Stimulated activated CD8-positive, alpha-beta memory T cell treated with anti-CD3 and anti-CD28 coated beads, Interleukin-15, amount 100 ng/mL, for 4 hours (primary cell): ENCODE results near the gene SHH.
A peak's percentile ranks its signal among the peaks of the same experiment; 100 is the strongest.
"Not testable (repeated sequence)": the region's sequence is repeated elsewhere in the genome, so short reads cannot be mapped to it uniquely, and the experiment has no call there.

Experiments used
- DNase-seq, 2 donors: peaks; one replicate each; pipeline ENCODE4 v3.0.0-alpha.2; 2020; ENCODE audit warnings: low read depth in 2 of 2

Gene SHH

DNA sequence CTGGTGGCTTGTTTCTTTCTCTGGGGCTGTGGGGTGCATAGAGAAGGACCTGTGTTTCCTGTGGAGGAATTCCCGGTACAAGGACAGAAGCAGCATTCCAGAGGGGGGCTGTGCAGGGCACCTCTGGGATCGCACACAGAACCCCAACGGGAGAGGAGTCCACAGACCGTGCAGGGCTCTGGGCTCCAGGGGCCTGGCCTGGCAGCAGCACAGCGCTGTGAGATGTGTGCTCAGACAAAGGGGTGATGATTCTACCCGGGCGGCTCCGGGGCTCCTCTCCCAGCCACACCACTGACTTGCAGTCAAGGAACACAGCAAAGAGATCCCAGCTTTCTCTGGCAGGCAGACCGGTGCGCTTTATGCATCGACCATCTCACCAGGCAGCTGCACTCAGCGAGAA, 6.9 kb upstream of the SHH start:
- no peak for DNase-seq

DNA sequence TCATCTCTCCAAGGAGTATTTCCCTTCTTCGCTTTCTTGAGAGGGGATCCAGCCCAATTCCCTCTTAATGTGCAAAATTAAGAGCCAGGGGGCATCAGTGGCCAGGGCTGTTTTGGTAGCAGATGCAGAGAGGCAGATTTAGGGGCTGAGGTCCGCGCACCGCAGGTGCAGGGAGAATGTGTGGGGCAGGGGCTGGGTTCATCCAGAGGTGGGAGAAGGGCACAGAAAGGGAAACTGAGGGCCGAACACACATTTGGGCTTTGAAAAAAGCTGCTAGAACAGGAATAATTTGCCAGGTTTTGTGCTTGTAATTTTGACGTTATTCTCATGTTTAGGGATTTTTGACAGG, 6.5 kb upstream of the SHH start:
- DNase-seq, result no peak

DNA sequence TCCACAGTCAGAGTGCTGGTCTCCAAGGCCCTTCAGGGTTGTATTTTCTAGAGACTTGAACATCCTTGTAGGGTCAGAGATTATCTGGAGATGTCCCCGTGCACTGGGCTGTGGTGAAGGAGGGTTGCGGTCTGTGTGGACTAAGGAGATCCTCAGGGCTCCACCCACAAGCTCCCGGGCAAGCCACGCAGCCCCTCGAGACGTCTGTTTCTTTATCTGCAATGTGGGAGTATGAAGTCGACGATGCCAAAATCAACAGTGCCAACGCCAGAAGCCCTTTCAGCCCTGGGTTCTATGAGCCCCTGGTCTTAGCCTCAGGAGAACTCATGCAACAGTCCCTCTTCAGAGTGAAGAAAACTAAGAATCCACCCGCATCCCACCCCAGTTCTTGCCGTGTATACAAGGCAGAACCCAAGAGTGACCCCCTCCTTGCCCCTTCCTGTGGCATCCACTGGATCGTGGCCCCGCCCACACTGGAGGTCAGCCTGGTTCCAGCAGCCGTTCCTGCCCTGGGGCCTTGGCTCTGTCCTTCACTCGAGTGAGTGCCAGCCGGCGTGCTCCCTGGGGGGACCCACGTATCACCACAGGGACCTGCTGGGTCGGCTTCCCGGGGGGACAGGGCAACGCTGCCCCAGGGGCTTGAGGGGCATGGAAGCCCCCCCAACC, 6.0 kb upstream of the SHH start:
- no peak for DNase-seq

GRCh38 chr7:155817515-155817914, 5.3 kb upstream of the SHH start:
- DNase-seq, result not testable (repeated sequence)

DNA sequence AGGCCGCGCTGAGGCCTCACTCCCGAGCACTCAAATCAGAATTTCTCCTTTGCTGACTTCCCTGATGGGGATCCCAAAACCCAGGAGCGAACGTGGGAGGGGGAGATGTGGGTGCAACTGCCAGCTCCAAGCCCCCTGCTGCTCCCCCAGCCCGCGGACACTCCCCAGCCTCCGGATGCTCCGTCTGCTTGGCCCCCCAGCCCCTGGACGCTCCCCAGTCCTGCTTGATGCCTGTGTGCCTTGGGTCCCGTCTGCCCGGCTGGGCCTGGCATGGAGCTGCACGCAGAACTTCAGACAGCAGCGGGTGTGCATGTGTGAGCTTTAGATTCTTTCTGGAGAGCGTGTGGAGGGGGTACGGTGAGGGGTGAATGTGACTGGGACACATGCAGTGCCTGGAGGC, 4.7 kb upstream of the SHH start:
- no peak for DNase-seq

DNA sequence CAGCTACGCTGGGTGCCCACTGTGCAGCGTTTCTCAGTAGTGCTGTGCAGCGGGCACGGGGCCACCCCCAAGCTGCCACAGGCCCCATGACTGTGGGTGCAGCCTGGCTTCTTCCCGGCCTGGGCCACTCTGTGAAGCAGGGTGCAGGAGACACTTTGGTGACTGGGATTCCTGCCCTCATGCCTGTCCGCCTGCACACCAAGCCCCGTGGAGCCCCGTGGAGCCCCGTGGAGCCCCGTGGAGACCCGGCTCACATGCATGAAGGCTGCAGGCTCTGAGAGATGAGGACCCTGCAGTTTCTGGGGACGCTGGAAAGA, 3.9 kb upstream of the SHH start:
- no peak for DNase-seq

- peak; percentile 13 to 36 for DNase-seq
Observed at GRCh38 chr7:155815332-155816191, 3.3 kb upstream of the SHH start.

- DNase-seq, result no peak
Observed at GRCh38 chr7:155814316-155815276, 2.3 kb upstream of the SHH start.

GRCh38 chr7:155813546-155814315, 1.5 kb upstream of the SHH start:
- no peak for DNase-seq

DNA sequence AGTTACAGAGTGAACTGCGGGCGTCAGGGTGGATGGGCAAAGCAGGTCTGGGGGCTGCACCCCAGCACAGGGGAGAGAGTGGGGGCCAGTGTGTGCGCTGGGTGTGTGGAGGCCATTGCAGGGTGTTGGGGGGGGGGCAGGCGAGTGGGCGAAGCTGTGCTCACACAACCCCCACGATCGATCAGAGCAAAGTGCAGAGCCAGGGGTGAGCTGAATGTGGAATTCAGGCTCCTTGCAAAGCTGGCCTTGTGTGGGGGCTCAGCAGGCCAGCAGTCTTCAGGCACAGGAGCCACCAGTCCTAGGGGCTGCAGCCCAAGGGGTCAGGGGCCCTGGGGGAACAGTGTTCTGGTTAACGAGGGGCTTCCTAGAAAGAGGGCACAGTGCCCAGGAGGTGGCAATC, 862 bp upstream of the SHH start:
- no peak for DNase-seq

GRCh38 chr7:155811560-155811894, 736 bp downstream of the SHH start:
- DNase-seq, result no peak

DNA sequence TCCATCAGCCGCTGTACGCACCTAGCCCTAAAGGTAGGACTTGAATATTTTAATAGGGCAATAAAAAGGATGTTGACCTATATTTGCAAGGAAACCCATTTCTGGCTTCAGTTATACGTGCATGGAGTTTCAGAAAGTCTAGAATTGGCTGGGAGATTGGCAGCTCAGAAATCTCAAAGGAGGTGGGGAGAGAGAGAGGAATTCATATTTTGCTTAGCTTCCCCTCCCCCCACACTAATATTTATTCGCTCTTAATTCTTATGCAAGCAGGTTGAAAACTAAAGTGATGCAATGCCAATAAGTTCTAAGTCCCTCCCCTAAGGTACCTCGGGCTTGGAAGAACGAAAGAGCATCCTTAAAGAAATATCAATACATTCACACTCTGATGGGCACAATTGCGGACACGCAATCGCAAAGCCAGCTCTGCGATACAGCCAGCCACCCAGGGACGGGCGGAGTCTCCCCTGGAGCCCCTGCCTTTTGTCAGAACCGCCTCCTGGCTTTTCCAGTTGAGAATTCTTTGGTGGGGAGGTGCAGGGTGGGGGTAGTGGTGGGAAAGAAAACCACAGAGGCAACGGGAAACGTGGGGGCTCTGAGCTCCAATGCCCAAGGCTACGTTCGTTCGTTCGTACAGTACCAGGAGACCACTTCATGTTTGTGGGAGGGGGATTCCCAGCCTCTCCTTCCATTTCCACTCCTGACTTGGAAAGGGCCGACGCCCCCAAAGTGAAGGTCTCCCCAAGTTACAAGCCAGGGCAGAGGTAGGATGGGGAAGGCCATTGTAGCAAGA, 1.3 kb downstream of the SHH start:
- DNase-seq, result no peak

DNA sequence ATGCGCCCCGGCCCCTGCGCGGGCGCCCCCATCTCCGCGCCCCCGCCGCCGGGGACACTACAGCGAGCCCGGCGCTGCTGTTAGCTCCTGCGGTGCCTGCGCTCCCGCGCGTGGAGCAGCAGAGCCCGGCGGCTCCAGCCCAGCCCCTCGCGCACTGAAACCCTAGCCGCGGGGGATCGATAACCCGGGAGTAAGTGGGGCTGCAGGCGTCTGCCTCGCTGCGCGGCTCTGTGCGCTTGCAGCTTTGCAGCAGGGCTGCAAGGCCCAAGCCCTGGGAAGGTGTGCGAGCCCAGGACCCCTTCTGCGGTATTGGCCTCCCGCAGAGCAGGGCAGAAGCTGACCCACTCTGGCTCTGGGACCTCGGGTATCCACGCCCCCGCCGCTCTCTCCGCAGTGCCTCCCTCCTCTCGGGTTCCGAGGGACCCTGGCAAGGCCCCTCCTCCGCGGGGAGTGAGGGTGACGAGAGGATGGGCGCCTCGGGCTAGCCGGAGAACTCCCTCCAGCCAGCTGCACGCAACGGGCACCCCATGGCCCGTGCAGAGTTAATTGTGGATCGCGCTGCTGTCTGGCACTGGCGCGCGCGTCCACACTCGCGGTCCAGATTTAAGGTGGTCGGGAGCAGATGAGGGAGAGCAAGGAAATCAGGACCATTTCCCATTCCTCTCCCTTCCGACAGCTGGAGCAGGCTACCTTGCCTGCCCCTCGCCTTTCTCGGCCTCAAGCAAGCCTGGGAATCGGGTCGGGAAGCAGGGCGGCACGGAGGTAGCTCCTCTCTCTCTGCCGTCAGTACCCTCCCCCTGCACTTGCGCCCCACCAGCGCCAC, 2.1 kb downstream of the SHH start:
- DNase-seq, result no peak

- DNase-seq, result no peak
Observed at GRCh38 chr7:155809332-155809946, 2.8 kb downstream of the SHH start.

DNA sequence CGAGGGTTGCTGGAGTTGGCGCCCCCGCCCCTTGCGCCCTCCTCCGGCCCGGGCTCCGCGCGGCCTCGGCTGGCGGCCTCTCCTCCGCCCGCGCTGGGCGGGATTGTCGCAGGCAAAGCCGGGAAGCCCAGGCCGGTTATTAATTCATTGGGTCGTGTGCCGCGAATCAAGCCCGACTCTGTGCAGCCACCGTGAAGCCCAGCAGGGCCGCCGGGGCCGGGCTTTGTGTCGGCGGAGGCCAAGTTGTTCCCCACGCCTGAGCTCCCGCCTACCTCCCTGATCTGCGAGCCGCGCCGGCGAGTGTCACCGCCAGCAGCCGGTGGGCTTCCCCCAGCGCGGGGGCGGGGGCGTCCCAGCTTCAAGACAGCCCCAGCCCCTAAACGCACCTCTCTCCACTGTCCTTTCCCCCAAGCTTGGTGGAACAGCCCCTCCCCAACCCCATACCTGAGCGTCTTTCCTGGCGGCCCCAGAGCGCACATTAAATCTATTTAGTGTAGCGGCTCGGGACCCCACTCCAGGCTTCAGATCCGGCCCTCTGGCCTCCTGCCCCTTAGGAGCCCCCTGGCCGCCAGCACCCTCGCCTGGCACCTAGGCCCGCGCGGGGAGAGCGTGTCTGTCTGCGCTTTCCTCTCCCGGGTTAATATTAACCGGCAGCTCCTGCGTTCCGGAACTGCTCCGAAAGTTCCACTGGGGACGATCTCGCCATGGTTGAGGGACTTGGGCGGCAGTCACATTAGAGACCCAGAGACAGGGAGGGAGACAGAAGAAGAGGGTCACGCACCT, 3.5 kb downstream of the SHH start:
- no peak for DNase-seq

- no peak for DNase-seq
Observed at GRCh38 chr7:155807789-155808548, 4.3 kb downstream of the SHH start.

- no peak for DNase-seq
Observed at GRCh38 chr7:155807065-155807671, 5.1 kb downstream of the SHH start.
